Measurements from ENCODE around the gene CDH13.

Gene CDH13

GRCh38 chr16:82699711-82700495, 73.1 kb downstream of the CDH13 start:
- DNase-seq, result peak; percentile 85

DNA sequence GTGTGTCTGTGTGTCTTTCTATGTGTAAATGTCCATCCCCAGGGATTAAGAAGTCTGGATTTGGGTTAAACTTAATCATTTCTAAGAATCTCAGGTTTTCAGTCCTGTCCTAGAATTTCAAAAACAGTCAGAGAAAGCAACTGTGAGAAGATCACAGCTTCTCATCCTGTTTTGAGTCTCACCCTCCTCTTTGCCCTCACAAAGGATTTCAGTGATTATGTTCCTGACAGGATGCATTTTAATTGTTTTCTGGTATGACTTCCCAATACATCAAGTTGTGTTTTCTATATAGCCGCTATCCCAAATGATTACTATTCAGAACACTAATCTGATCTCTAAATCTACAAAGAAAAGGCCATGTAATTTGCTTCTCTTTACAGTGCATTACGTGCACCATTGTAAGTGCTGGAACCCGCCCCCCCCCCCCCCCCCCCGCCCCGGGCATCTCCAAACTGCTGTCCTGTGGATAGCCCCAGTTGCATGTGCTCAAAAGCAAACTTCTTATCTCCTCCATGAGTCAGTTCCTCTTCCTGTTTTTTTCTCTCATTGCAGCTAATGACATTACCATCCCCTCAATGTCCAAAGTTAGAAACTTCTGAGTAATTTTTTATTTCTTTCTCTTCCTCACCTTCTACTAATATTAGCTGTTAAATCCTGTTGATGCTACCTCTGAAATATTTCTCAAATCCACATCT, 73.9 kb downstream of the CDH13 start:
- DNase-seq, result peak; percentile 23

GRCh38 chr16:82701442-82701955, 74.7 kb downstream of the CDH13 start:
- DNase-seq, result peak; percentile 52

GRCh38 chr16:82703161-82703560, 76.4 kb downstream of the CDH13 start:
- DNase-seq, result no peak

DNA sequence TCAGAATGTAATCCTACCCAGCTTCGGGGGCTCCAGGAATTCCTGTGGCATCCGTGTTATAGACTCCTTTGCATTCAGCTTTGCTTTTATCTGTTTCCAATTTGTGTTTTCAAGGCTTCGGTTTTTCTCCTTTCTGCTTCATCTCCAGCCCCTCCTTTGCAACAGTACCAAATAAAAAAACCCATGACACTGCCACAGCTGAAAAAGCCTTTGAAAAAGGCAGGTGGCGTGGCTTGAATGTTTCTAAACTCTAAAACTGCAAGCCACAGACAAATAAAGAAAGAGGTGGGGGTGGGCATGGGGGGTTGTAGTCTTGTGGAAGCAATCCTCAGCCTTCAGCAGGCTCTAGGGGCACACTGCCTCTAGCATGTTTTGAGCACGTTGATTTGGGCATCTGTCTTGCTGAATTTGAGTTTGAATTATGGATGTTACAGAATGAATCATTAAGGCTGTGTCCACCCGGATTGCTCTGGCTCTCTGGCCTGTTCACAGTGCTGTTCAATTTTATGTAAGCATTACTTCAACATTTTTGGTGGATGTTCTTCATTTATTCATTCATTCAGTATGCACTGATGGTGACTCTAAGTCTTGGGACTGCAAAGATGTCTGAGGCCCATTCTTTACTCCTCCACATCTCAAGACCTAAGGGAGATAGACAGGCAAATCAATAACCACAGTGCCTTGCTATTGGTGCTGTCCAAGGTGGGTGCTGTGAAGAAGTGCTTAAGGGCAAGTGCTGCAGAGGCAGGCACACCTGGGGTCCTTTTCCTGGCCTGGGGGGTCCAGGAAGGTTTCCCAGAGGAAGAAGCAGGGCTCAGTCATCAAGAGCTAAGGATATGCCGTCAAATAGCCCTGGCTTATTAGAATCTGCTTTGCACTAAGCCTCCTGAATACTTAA, 77.4 kb downstream of the CDH13 start:
- DNase-seq, result no peak

DNA sequence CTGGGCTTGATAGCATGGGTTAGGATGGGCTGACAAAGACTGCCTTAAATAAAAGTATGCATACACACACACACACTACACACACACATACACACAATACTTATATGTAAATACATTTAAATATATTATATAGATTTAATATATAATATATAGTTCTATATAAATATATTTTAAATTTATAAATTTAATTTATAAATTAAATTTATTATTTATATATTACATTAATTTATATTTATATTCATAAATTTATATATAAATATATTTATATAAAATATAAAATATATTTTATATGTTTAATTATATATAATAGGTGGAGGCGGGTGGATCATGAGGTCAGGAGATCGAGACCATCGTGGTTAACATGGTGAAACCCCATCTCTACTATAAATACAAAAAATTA, 83.2 kb downstream of the CDH13 start:
- no peak for DNase-seq

DNA sequence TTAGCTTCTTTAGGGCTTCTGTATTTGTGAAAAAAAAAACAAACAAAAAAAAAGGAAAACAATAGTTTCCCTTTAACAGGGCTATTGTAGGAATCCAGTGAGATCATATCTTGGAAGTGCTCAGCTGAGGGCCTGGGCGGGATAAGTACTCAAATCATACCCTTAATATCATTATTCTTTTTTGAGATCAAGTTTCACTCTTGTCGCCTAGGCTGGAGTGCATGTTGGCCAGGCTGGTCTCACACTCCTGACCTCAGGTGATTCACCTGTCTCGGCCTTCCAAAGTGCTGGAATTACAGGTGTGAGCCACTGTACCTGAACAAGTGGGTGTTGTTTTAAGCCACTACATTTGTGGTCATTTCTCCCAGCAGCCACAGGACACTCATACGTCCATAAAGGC, 87.0 kb downstream of the CDH13 start:
- no peak for DNase-seq

GRCh38 chr16:82715160-82715559, 88.4 kb downstream of the CDH13 start:
- no peak for DNase-seq

- DNase-seq, result no peak
Observed at GRCh38 chr16:82715833-82716232, 89.1 kb downstream of the CDH13 start.

DNA sequence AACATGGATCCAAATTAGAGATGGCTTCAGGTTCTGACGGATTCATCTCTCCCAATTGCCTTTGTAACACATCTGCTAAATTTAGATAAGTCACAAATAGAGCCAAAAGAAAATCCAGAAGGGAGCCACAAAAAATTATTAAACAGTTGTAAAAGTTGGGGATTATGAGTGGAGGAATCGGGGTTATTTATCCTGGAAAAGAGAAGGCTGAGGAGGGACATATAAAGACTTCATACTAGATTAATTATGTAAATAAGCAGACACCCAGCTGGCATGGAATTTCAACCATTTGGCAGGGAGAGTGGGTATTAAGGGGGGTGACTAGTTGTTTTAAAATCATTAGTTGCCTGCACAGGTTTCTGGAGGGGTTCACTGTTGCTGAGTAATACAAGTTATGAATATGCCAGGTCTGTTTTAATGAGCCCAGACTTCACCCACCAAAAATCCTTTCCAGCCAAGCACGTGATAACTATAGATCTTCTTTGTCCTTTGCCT, 89.6 kb downstream of the CDH13 start:
- no peak for DNase-seq

DNA sequence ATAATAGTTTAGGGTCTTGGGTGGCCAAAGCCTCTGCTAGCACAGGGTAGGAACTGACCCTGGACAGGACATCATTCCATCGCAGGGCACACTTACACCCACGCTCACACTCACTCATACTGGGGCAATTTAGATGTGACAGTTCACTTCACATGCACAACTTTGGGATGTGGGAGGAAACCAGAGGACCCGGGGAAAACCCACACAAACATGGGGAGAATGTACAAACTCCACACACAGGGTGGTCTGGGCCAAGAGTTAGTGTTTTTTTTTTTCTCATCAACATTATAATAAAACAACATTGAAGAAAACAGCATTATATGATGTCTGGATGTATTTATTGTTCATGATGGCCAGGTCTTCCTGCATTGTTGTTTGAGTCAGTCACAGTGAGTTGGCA, 93.6 kb downstream of the CDH13 start:
- DNase-seq, result no peak

- no peak for DNase-seq
Observed at GRCh38 chr16:82726306-82726705, 99.5 kb downstream of the CDH13 start.

DNA sequence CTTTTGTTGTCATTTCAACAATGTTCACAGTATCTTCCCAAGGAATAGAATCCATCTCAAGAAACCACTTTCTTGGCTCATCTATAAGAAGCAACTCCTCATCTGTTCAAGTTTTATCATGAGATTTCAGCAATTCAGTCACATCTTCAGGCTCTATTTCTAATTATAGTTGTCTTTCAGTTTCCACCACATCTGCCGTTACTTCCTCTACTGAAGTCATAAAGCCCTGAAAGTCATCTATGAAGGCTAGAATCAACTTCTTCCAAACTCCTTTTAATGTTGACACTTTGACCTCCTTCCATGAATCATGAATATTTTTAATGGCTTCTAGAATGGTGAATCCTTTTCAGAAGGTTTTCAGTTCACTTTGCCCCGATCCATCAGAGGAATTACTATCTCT, 102.1 kb downstream of the CDH13 start:
- no peak for DNase-seq

DNA sequence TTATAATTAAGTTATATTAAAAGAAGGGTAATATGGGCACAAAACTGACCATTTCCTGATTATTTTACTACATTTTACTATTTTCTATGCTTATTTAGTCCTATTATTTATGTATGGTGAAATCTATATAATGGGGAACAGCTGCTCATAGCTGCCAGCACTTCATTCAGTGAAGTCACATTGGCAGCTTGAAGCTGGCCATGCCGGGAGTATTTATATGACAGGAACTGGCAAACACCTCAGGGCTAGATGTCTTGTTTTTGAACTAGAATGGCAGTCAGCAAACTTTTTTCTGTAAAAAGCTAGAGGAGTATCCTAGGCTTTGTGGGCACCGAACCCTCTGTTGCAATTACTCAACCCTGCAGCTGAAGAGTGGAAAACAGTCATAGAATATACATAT, 104.1 kb downstream of the CDH13 start:
- DNase-seq, result no peak

- DNase-seq, result no peak
Observed at GRCh38 chr16:82732461-82732860, 105.7 kb downstream of the CDH13 start.

DNA sequence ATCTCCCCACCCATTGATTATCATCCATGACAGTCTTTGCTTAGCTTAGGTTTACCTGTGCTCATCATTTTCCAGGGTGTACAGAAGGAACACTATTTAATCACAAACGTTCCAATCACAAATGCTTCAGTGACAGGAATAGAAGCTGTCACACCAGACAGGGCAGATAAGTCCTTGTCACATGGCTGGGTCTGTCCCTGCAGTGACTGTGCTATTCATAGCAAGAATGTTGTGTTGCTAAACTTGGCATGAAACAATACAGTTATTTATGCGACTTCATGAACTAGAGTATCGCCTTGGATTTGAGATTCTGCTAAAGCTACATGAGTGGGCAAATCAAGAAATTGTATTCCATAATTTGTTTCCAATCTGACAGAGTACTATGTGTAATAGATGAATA, 108.4 kb downstream of the CDH13 start:
- DNase-seq, result no peak

DNA sequence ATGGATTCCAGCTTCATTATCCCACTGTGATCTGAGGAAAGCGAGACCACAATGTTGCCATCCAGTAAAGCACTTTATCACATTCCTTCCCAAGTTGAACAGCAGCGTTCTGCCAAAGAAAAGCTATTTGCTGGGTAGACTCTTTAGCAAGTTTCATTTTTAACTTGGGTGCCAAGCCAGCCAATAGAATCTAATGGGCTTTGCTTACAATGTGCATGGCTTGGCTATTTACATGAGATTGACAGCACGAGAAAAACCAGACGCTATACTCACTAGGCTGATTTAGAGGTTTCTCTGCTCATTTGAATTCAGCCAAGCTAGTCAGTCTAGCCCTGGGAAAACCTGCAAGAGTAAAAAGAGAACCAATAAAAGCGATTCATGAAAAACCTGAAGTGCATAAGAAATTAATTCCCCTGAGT, 108.9 kb downstream of the CDH13 start:
- peak; percentile 64 for DNase-seq

- no peak for DNase-seq
Observed at GRCh38 chr16:82736224-82736623, 109.5 kb downstream of the CDH13 start.

GRCh38 chr16:82738699-82739098, 111.9 kb downstream of the CDH13 start:
- DNase-seq, result no peak

- peak; percentile 61 for DNase-seq
Observed at GRCh38 chr16:82741073-82741615, 114.4 kb downstream of the CDH13 start.

DNA sequence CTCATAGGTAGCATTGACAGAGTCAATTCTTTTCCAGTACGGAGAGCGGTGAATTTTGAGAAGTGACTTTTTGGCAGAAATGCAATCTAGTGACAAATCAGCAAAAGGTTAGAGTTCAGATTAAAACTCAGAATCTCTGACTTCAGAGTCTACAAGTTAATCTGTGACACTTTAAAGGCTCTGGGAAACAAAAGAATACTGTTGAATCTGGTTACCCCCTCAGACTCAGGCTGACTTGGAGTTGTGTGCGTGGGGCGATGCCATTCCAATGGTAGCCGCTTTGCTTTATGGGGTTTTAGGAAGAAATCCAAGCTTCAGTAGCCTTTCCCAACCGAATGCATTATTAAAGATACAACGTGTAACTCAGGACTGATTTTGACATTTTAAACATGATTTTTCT, 118.2 kb downstream of the CDH13 start:
- DNase-seq, result no peak

DNA sequence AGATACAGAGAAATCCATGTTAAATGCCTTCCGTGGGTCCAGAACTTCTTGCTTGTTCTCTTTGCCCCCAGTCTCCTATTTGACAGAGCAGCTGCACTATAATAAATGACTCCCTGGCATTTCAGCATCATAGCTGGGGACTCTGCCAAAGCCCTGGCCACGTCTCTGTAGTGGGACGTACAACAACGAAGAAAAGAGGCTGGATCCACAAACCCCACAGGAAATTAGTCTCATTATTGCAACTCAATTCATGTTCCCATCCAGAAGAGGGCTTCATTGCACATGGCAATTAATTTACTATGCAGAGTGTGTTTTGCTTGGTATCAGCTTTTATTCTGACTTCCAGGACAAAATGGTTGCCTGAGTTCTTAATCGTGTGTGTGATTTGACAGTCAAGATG, 121.3 kb downstream of the CDH13 start:
- DNase-seq, result peak; percentile 67
